ENCODE measurements around the gene AACS. TPM values are rescaled to one million over a fixed set of nuclear protein-coding genes. Genes with fewer than 3 reads are reported as not detected.
"Not testable (repeated sequence)": the region's sequence is repeated elsewhere in the genome, so short reads cannot be mapped to it uniquely, and the experiment has no call there.

Gene AACS
- total RNA-seq, 4 donors from 2014 or later: 17.9 to 29.7 (median 23.6) TPM

DNA sequence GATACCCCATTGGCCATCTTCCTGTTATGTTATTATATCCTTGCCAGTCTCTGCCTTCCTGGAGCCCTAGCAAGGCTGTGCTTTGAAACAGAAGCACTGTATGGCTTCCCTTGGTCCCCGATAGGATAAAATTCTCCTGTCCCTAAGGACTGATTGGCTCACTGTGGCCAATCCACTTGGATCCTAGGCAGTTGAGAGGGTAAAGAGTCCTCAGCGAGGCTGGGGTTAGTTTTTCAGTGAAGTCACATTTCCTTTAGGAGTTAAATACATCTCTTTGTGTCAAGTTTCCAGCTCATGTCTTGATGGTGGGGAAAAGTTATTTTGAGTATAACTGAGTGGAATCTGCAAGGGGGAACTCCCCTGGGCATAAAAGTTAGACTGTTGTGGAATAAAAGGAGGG, 7.3 kb downstream of the AACS start:
- H3K4me3 ChIP-seq: no peak overlapping the region
- peaks cover 0 to 39% (median 0%) of the 10 kb centered on the region in 3 donors for H3K36me3 ChIP-seq
- no peaks in the 10 kb centered on the region for H3K9me3 ChIP-seq
- DNase-seq (ENCODE audit: low spot score in 2 of 2): no peak
- no peak for TF ChIP-seq EP300 (IDR thresholded peaks at IDR 0.05)
- TF ChIP-seq, protein P1, sequence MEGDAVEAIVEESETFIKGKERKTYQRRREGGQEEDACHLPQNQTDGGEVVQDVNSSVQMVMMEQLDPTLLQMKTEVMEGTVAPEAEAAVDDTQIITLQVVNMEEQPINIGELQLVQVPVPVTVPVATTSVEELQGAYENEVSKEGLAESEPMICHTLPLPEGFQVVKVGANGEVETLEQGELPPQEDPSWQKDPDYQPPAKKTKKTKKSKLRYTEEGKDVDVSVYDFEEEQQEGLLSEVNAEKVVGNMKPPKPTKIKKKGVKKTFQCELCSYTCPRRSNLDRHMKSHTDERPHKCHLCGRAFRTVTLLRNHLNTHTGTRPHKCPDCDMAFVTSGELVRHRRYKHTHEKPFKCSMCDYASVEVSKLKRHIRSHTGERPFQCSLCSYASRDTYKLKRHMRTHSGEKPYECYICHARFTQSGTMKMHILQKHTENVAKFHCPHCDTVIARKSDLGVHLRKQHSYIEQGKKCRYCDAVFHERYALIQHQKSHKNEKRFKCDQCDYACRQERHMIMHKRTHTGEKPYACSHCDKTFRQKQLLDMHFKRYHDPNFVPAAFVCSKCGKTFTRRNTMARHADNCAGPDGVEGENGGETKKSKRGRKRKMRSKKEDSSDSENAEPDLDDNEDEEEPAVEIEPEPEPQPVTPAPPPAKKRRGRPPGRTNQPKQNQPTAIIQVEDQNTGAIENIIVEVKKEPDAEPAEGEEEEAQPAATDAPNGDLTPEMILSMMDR (IDR thresholded peaks at IDR 0.05): no peak
- no peak for TF ChIP-seq POLR2A (IDR thresholded peaks at IDR 0.05)
- no peaks in the 10 kb centered on the region for H3K4me1 ChIP-seq
- H3K27me3 ChIP-seq: no peaks in the 10 kb centered on the region
- no peak overlapping the region for H3K27ac ChIP-seq
- 62 to 71% methylated on average over 2 of the region's 2 CpGs for WGBS, 2 donors

DNA sequence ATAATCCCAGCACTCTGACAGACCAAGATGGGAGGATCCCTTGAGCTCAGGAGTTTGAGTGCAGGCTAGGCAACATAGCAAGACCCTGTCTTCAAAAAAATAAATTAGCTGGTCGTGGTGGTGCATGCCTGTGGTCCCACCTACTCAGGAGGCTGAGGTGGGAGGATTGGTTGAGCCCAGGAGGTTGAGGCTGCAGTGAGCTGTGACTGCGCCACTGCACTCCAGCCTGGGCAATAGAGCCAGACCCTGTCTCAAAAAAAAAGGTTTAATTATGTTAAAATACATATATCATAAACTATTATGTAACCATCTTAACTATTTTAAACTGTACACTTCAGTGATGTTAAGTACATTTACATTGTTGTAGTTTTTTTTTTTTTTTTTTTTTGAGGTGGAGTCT, 9.1 kb downstream of the AACS start:
- not testable (repeated sequence) for H3K4me3 ChIP-seq; DNase-seq (ENCODE audit: low spot score in 2 of 2); H3K4me1 ChIP-seq; H3K27ac ChIP-seq; H3K9me3 ChIP-seq; H3K27me3 ChIP-seq
- peaks cover 0 to 53% (median 0%) of the 10 kb centered on the region in 3 donors for H3K36me3 ChIP-seq
- WGBS, 2 donors: 86 to 88% methylated on average over 2 of the region's 2 CpGs

DNA sequence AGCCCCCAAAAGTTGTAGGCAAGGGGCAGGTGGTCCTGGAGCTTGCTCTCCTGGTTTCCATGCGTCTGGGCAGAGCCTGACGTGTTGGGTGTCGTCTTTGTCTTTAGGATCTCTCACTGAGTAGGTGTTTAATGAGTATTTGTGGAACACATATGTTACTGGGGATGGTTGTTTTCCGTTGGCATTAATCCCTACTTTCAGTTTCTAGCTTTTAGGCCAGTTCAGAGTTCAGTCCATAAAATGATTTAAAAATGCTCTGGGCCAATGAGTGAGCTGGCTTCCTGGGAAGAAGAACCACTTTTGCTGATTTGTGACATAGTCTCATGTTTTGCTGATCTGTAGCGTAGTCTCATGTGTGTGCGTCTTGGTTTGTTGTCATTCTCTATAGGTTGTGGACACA, 10.9 kb downstream of the AACS start:
- 89 to 92% methylated on average over 6 of the region's 6 CpGs for WGBS, 2 donors
- no peak overlapping the region for H3K27ac ChIP-seq
- no peak for DNase-seq (ENCODE audit: low spot score in 2 of 2)
- H3K4me1 ChIP-seq: no peaks in the 10 kb centered on the region
- TF ChIP-seq EP300 (IDR thresholded peaks at IDR 0.05) (no peak), POLR2A (IDR thresholded peaks at IDR 0.05) (no peak)
- TF ChIP-seq, protein P1 (IDR thresholded peaks at IDR 0.05): no peak
- no peak overlapping the region for H3K4me3 ChIP-seq
- H3K27me3 ChIP-seq: no peaks in the 10 kb centered on the region
- H3K9me3 ChIP-seq: no peaks in the 10 kb centered on the region
- H3K36me3 ChIP-seq: peaks cover 0 to 59% (median 0%) of the 10 kb centered on the region in 3 donors

GRCh38 chr12:125079084-125079483, 13.8 kb downstream of the AACS start:
- WGBS, 2 donors: 81 to 89% methylated on average over 10 of the region's 10 CpGs
- H3K36me3 ChIP-seq: peaks cover 0 to 76% (median 0%) of the 10 kb centered on the region in 3 donors
- H3K4me1 ChIP-seq: no peaks in the 10 kb centered on the region
- no peak for TF ChIP-seq POLR2A (IDR thresholded peaks at IDR 0.05)
- TF ChIP-seq, protein P1 (IDR thresholded peaks at IDR 0.05): no peak
- no peak for TF ChIP-seq EP300 (IDR thresholded peaks at IDR 0.05)
- H3K27ac ChIP-seq: peak overlapping the region in 1 of 4 donors; percentile 56
- no peaks in the 10 kb centered on the region for H3K27me3 ChIP-seq
- no peaks in the 10 kb centered on the region for H3K9me3 ChIP-seq
- no peak overlapping the region for H3K4me3 ChIP-seq
- DNase-seq (ENCODE audit: low spot score in 2 of 2): no peak

GRCh38 chr12:125079648-125080645, 14.7 kb downstream of the AACS start:
- H3K36me3 ChIP-seq: peaks cover 0 to 85% (median 0%) of the 10 kb centered on the region in 3 donors
- no peaks in the 10 kb centered on the region for H3K27me3 ChIP-seq
- H3K4me1 ChIP-seq: no peaks in the 10 kb centered on the region
- WGBS, 2 donors: 79 to 82% methylated on average over 15 of the region's 15 CpGs
- DNase-seq (ENCODE audit: low spot score in 2 of 2): peak; percentile 38 to 55
- H3K4me3 ChIP-seq: no peak overlapping the region
- TF ChIP-seq, protein P1 (IDR thresholded peaks at IDR 0.05): no peak
- TF ChIP-seq POLR2A (IDR thresholded peaks at IDR 0.05) (no peak), EP300 (IDR thresholded peaks at IDR 0.05) (peak in 1 of 2 donors; percentile 43)
- peak overlapping the region in 1 of 4 donors; percentile 56 for H3K27ac ChIP-seq
- no peaks in the 10 kb centered on the region for H3K9me3 ChIP-seq

All from tibial nerve (tissue), 4 donors.